Bone marrow (tissue), 2 donors: Measurements from ENCODE around the gene LGALS12.

ENCODE experiments used
- DNase-seq, 2 donors: peaks; one replicate each; lab custom pipeline; 2025; lab: John Stamatoyannopoulos, UW

LGALS12 gene

GRCh38 chr11:63560506-63561180, 54.8 kb downstream of the LGALS12 start:
- DNase-seq: no peak

GRCh38 chr11:63563201-63564055, 57.5 kb downstream of the LGALS12 start, which contains the start of gene PLAAT2:
Gene PLAAT2 (minus strand): TSS chr11:63563379. CDS start chr11:63563324, 55 bp downstream.
- DNase-seq: no peak

- no peak for DNase-seq
Measured at GRCh38 chr11:63564056-63564774, 58.3 kb downstream of the LGALS12 start.

- no peak for DNase-seq
Measured at GRCh38 chr11:63564784-63565350, 59.0 kb downstream of the LGALS12 start.
